Transverse colon (tissue), 4 donors: Measurements from ENCODE around the gene UNC45A. TPM values are rescaled to one million over a fixed set of nuclear protein-coding genes. Genes with fewer than 3 reads are reported as not detected.

Experiments
- DNase-seq: peaks from one replicate; pipeline ENCODE4 v3.0.0-alpha.2; 2019
- H3K27ac ChIP-seq, 4 donors: fragments of 200-600 bp; sonication (generic); 2 replicates each; pipeline ENCODE4 v1.5.1; 2016 to 2018; ENCODE audit warnings: inconsistent platforms in 4 of 4
- H3K27me3 ChIP-seq: fragments of 200-600 bp; sonication (generic); 2 replicates; pipeline ENCODE4 v1.5.1; 2017; ENCODE audit warnings: inconsistent platforms
- H3K36me3 ChIP-seq, 4 donors: fragments of 200-600 bp; sonication (generic); 2 replicates each; pipeline ENCODE4 v1.5.1; 2017 to 2019; ENCODE audit warnings: inconsistent platforms in 4 of 4
- H3K4me1 ChIP-seq, 4 donors: fragments of 200-600 bp; sonication (generic); 2 replicates each; pipeline ENCODE4 v1.5.1; 2017 to 2020; ENCODE audit warnings: inconsistent platforms in 4 of 4
- H3K4me3 ChIP-seq, 4 donors: fragments of 200-600 bp; sonication (generic); 1 replicate in 1 of 4; 2 replicates in 3 of 4; pipeline versions ENCODE4 v1.5.1 to v1.6.1; 2017 to 2019; ENCODE audit warnings: inconsistent platforms in 4 of 4
- H3K9me3 ChIP-seq, 2 donors: fragments of 200-600 bp; sonication (generic); 2 replicates each; pipeline ENCODE4 v1.5.1; 2017 to 2019; ENCODE audit warnings: inconsistent platforms in 2 of 2
- EP300 ChIP-seq: sonication (generic); formaldehyde crosslinking; IDR thresholded peaks from one replicate; pipeline ENCODE4 v1.6.1; 2017; ENCODE audit warnings: antibody characterized with exemption, low read depth
- POLR2A ChIP-seq: fragments of 450-650 bp; IDR thresholded peaks from one replicate; pipeline ENCODE4 v1.6.1; 2016; ENCODE audit warnings: antibody characterized with exemption, mild to moderate bottlenecking, moderate library complexity
- POLR2AphosphoS5 ChIP-seq, 3 donors: sonication (generic); formaldehyde crosslinking; IDR thresholded peaks; one replicate each; pipeline ENCODE4 v1.6.1; 2016; ENCODE audit warnings: antibody characterized with exemption in 3 of 3
- WGBS, 2 donors: methylation state at CpG; one replicate each; pipeline ENCODE4 v1.1.5; 2018; ENCODE audit warnings: low coverage in 1 of 2; 5-methylcytosine and 5-hydroxymethylcytosine counted together
- in situ Hi-C, 4 donors: fragments of 200-750 bp; cut with MboI; loops; one replicate each; pipeline versions ENCODE4 v1.15.0 to v1.15.1; 2017; ENCODE audit warnings: low sequenced_read_pairs in 3 of 4, low pct_ligation_motif_present in 1 of 4, low pct_unique_long_range_greater_than_20kb in 1 of 4
- intact Hi-C: fragments of 100-400 bp; cut with DNase I; formaldehyde crosslinking; loops from one replicate; pipeline ENCODE4 v1.15.1; 2023; ENCODE audit warnings: low total_unique reads
- total RNA-seq, 4 donors: library from RNA; depleted of rRNA; stranded (reverse); fragments of >200 nt; gene quantifications; one replicate each; pipeline ENCODE4 v1.1.0, GENCODE V29; 2016
- TF ChIP-seq, protein P1 (sequence below), 5 experiments: fragments of 200-600 bp in 3 of 5; fragments of 450-650 bp in 2 of 5; sonication (generic) in 3 of 5; IDR thresholded peaks; 1 replicate in 2 of 5; 2 replicates in 3 of 5; pipeline ENCODE4 v1.5.1; 2016 to 2017; ENCODE audit warnings: antibody characterized with exemption in 5 of 5, inconsistent platforms in 3 of 5, mild to moderate bottlenecking in 2 of 5, moderate library complexity in 1 of 5

The UNC45A gene
- total RNA-seq, 4 donors from 2014 or later: 34.4 to 142 (median 52.9) TPM

- H3K9me3 ChIP-seq: no peaks in the 10 kb centered on the region
- H3K4me1 ChIP-seq: peaks cover 0 to under 1% (median 0%) of the 10 kb centered on the region in 4 donors
- no peaks in the 10 kb centered on the region for H3K36me3 ChIP-seq
- no peaks in the 10 kb centered on the region for H3K27me3 ChIP-seq
- no peak overlapping the region for H3K27ac ChIP-seq
- 86% methylated on average over 8 of the region's 8 CpGs; no CpG with 5 or more reads in 1 of the 2 donors for WGBS, 2 donors
- DNase-seq: no peak
- intact Hi-C loops (no loop called here), in situ Hi-C loops (loop anchor here in 2 of 4 donors (25.0 kb wide), 2 partner anchors 229 to 579 kb away; no protein-coding TSS in a partner anchor)
- TF ChIP-seq, protein P1, sequence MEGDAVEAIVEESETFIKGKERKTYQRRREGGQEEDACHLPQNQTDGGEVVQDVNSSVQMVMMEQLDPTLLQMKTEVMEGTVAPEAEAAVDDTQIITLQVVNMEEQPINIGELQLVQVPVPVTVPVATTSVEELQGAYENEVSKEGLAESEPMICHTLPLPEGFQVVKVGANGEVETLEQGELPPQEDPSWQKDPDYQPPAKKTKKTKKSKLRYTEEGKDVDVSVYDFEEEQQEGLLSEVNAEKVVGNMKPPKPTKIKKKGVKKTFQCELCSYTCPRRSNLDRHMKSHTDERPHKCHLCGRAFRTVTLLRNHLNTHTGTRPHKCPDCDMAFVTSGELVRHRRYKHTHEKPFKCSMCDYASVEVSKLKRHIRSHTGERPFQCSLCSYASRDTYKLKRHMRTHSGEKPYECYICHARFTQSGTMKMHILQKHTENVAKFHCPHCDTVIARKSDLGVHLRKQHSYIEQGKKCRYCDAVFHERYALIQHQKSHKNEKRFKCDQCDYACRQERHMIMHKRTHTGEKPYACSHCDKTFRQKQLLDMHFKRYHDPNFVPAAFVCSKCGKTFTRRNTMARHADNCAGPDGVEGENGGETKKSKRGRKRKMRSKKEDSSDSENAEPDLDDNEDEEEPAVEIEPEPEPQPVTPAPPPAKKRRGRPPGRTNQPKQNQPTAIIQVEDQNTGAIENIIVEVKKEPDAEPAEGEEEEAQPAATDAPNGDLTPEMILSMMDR (IDR thresholded peaks at IDR 0.05): no peak
- no peak for TF ChIP-seq POLR2A
- TF ChIP-seq POLR2AphosphoS5 (IDR thresholded peaks at IDR 0.05): no peak
- H3K4me3 ChIP-seq: no peak overlapping the region
Measured at GRCh38 chr15:90891346-90891949, 43.6 kb upstream of the UNC45A start.

DNA sequence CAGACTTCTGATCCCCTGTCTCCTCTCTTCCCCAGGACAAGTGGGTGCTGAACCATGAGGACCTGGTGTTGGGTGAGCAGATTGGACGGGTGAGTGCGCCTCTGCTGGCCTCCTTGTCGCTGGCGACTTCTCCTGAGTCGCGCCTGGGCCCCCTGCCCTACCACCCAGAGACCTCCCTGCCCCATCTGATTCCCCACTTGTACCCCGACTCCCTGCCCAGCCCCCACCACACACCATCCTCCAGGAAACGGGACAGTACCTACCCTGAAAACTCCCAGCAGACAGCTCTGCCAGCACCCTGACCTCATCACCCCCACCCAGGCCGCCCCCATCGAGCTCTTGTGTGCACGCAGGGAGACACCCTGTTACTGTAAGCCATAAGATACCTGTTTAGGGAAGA, 43.1 kb upstream of the UNC45A start:
- H3K4me1 ChIP-seq: no peaks in the 10 kb centered on the region
- intact Hi-C loops (no loop called here), in situ Hi-C loops (loop anchor here in 2 of 4 donors (25.0 kb wide), 2 partner anchors 230 to 580 kb away; no protein-coding TSS in a partner anchor)
- no peaks in the 10 kb centered on the region for H3K27me3 ChIP-seq
- H3K27ac ChIP-seq: no peak overlapping the region
- no peak for DNase-seq
- H3K9me3 ChIP-seq: no peaks in the 10 kb centered on the region
- WGBS, 2 donors: 93 to 95% methylated on average over 10 to 11 of the region's 11 CpGs
- H3K36me3 ChIP-seq: no peaks in the 10 kb centered on the region
- TF ChIP-seq, protein P1 (IDR thresholded peaks at IDR 0.05): no peak
- TF ChIP-seq POLR2A: no peak
- TF ChIP-seq EP300: no peak
- no peak for TF ChIP-seq POLR2AphosphoS5 (IDR thresholded peaks at IDR 0.05)
- no peak overlapping the region for H3K4me3 ChIP-seq

GRCh38 chr15:90892498-90893174, 42.4 kb upstream of the UNC45A start:
- no peak overlapping the region for H3K27ac ChIP-seq
- H3K27me3 ChIP-seq: no peaks in the 10 kb centered on the region
- no peaks in the 10 kb centered on the region for H3K9me3 ChIP-seq
- no peaks in the 10 kb centered on the region for H3K36me3 ChIP-seq
- in situ Hi-C loops: loop anchor here in 2 of 4 donors (25.0 kb wide), 2 partner anchors 230 to 580 kb away; no protein-coding TSS in a partner anchor
- H3K4me1 ChIP-seq: no peaks in the 10 kb centered on the region
- TF ChIP-seq EP300 (no peak), POLR2AphosphoS5 (IDR thresholded peaks at IDR 0.05) (no peak), POLR2A (no peak)
- TF ChIP-seq, protein P1 (IDR thresholded peaks at IDR 0.05): no peak
- WGBS, 2 donors: 98 to 100% methylated on average over 1 to 25 of the region's 29 CpGs
- no peak for DNase-seq
- intact Hi-C loops: no loop called here
- no peak overlapping the region for H3K4me3 ChIP-seq

GRCh38 chr15:90893175-90894090, 41.7 kb upstream of the UNC45A start:
- H3K27me3 ChIP-seq: no peaks in the 10 kb centered on the region
- H3K36me3 ChIP-seq: no peaks in the 10 kb centered on the region
- no peak overlapping the region for H3K4me3 ChIP-seq
- H3K9me3 ChIP-seq: no peaks in the 10 kb centered on the region
- no peak for DNase-seq
- no peak for TF ChIP-seq EP300
- no peak for TF ChIP-seq POLR2AphosphoS5 (IDR thresholded peaks at IDR 0.05)
- TF ChIP-seq, protein P1 (IDR thresholded peaks at IDR 0.05): no peak
- TF ChIP-seq POLR2A: no peak
- in situ Hi-C loops: loop anchor here in 2 of 4 donors (25.0 kb wide), 2 partner anchors 231 to 581 kb away; no protein-coding TSS in a partner anchor
- intact Hi-C loops: no loop called here
- WGBS, 2 donors: 94% methylated on average over 23 of the region's 33 CpGs; no CpG with 5 or more reads in 1 of the 2 donors
- H3K27ac ChIP-seq: no peak overlapping the region
- no peaks in the 10 kb centered on the region for H3K4me1 ChIP-seq
